GM21576 (cell line): Measurements from ENCODE around the gene MLLT1.
A peak's percentile ranks its signal among the peaks of the same experiment; 100 is the strongest.
"Not testable (repeated sequence)": the region's sequence is repeated elsewhere in the genome, so short reads cannot be mapped to it uniquely, and the experiment has no call there.

ENCODE experiments used
- ATAC-seq: cut with Tn5 transposase; IDR thresholded peaks from one replicate; pipeline ENCODE4 v1.9.1; 2021; ENCODE audit warnings: mild to moderate bottlenecking, moderate library complexity; ENCODE audit not compliant: unreplicated experiment

Gene MLLT1

GRCh38 chr19:6279931-6280591, at the start of gene MLLT1:
Gene MLLT1, minus strand, starts transcription at chr19:6279975. Its CDS starts 191 bp downstream, at chr19:6279784.
- ATAC-seq = peak; percentile 90

- no peak for ATAC-seq
These were observed 47.0 kb upstream of the MLLT1 start for GRCh38 chr19:6326815-6327214.

- no peak for ATAC-seq
These were observed 45.8 kb upstream of the MLLT1 start for GRCh38 chr19:6325614-6326013.

GRCh38 chr19:6324757-6325156, 45.0 kb upstream of the MLLT1 start:
- ATAC-seq = no peak

- no peak for ATAC-seq
These were observed 42.5 kb upstream of the MLLT1 start for GRCh38 chr19:6322284-6322683.

- no peak for ATAC-seq
These were observed 39.6 kb upstream of the MLLT1 start for GRCh38 chr19:6319376-6319775.

GRCh38 chr19:6318772-6319171, 39.0 kb upstream of the MLLT1 start:
- ATAC-seq = no peak

GRCh38 chr19:6315646-6316045, 35.9 kb upstream of the MLLT1 start:
- not testable (repeated sequence) for ATAC-seq

GRCh38 chr19:6313398-6313969, 33.7 kb upstream of the MLLT1 start:
- ATAC-seq = no peak

- no peak for ATAC-seq
These were observed 32.2 kb upstream of the MLLT1 start for GRCh38 chr19:6312018-6312417.

- no peak for ATAC-seq
These were observed 18.6 kb upstream of the MLLT1 start for GRCh38 chr19:6298413-6298812.

- ATAC-seq = no peak
These were observed 17.4 kb upstream of the MLLT1 start for GRCh38 chr19:6297202-6297601.

- no peak for ATAC-seq
These were observed 12.2 kb upstream of the MLLT1 start for GRCh38 chr19:6292006-6292405.

- ATAC-seq = no peak
These were observed 9.0 kb upstream of the MLLT1 start for GRCh38 chr19:6288737-6289136.

- ATAC-seq = no peak
These were observed 7.6 kb upstream of the MLLT1 start for GRCh38 chr19:6287269-6287885.

- ATAC-seq = no peak
These were observed 6.9 kb upstream of the MLLT1 start for GRCh38 chr19:6286676-6287075.

GRCh38 chr19:6282393-6282792, 2.6 kb upstream of the MLLT1 start:
- ATAC-seq = not testable (repeated sequence)

GRCh38 chr19:6279620-6279930, 200 bp downstream of the MLLT1 start:
- ATAC-seq = no peak

- ATAC-seq = no peak
These were observed 795 bp downstream of the MLLT1 start for GRCh38 chr19:6278740-6279619.

- no peak for ATAC-seq
These were observed 1.7 kb downstream of the MLLT1 start for GRCh38 chr19:6278051-6278450.

- ATAC-seq = no peak
These were observed 3.3 kb downstream of the MLLT1 start for GRCh38 chr19:6276447-6276846.
